AG08396 (cell line): ENCODE results near the gene AAMP.
"Not testable (repeated sequence)": the region's sequence is repeated elsewhere in the genome, so short reads cannot be mapped to it uniquely, and the experiment has no call there.

Source experiments
- DNase-seq: peaks from one replicate; pipeline ENCODE4 v3.0.0; 2012; ENCODE audit warnings: low spot score, mixed read lengths

Gene AAMP

DNA sequence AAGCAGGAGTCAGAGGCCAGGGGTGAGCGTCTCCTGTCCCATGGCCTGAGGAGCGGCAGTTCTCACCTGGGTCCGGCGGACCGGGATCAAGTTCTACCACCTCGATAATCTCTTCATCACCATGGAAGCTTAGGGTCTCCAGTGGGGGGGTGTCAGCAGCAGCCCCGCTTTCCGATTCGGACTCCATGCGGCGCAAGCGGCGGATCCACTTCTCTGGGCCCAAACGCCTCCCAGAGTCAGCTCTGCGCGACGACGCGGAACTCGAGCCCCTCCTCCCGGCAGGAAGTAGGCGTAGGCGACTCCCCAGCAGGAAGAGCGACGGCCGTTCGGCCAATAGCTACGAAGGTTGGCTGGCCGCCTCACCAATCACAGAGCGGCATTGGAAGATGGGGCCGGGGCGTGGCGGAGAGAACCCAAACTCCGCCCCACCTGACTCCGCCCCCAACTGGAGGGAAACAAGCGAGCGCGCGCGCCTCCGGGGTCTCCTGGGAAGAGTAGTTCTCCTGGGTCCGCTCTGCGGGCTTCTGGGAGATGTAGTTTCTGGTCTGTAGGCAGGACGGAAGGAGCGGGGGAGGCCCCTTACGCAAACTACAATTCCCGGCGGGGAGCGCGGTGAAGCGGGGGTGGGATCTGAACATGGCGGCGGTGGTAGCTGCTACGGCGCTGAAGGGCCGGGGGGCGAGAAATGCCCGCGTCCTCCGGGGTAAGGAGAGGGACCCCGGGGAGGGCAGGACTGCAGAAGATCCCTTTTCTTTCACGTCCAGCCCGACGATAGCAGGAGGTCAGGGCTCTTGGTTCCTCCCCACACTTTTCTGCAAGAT is at the start of gene AAMP, which contains the start of gene PNKD:
Gene AAMP, minus strand, starts transcription at position 238 of the 821 bp plus-strand sequence. Its CDS starts 51 bp downstream, at position 187.
Gene PNKD, plus strand, starts transcription at position 620 of the 821 bp plus-strand sequence. Its CDS starts 17 bp downstream, at position 637.
- DNase-seq, result peak; percentile 99

DNA sequence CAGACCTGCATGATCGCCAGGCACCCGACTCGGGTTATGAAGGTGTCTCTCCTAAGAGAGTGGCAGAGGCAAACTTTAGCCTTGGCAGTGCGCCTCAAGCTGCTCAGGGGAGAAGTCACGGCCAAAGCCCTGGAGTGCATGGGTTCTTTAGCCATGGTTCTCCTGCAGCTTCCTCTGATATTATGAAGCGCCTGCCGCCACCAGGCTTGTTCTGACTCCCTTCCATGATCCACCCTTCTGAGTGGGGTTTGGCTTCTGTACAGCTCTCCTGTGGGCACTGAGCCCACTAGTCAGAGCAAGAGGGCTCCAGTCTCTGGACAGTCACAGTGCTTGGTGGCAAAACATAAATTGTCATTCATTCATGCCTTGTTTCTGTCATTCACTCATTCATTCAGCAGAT is 48.3 kb upstream of the AAMP start:
- no peak for DNase-seq

DNA sequence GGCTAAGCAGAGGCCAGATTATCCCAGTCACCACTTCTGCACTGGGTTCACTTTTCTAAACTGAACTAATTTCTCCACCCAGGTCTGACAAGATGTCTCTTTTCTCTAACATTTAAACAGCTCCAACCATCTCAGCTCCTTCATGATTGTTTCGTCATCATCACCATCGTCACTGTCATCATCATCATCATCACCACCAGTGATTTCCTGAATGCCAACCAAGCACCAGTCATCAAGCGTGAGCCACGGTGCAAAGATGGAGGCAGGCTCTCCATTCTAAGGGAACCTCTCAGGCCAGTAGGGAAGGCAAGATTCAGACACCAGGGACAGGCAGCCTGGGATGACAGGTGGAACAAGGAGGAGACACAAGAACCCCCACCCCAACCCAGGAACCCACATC is 47.9 kb upstream of the AAMP start:
- DNase-seq, result no peak

DNA sequence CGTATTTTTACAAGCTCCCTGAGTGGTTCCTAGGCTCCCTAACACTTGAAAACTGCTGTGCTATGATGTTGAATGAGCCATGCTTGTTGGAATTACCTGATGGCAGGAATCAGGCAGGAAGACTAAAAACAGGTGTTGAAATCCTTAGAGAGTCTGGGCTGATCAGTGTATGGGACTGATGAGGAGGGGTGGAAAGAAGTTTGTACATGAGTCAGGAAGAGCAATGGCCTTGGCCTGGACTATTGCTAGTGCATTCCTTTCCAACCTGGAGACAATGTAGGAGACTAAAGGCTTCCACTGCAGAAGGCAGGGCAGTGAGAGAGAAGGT is 47.3 kb upstream of the AAMP start:
- DNase-seq, result no peak

DNA sequence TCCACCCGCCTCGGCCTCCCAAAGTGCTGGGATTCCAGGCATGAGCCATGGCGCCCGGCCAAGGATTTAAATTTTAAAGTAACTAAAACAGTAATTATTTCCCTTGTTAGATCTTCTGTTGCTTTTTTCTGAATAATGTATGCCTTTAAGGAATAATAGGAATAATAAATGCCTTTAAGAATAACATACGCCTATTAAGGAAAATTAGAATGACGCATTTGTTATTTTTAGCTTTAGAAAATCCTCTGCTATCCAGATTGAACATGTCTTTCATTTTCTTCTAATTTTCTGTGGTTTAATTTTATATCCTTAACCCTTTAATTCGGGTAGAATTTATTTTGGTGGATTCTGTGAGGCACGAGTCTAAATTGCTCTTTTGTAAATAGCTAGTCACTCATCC is 45.5 kb upstream of the AAMP start:
- DNase-seq, result no peak

DNA sequence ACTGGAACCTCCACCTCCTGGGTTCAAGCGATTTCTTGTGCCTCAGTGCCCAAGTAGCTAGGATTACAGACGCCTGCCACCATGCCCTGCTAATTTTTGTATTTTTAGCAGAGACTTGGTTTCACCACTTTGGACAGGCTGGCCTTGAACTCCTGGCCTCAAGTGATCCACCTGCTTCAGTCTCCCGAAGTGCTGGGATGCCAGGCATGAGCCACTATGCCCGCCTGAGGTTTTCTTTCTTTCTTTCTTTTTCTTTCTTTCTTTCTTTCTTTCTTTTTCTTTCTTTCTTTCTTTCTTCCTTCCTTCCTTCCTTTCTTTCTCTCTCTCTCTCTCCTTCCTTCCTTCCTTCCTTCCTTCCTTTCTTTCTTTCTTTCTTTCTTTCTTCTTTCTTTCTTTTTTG is 44.8 kb upstream of the AAMP start:
- not testable (repeated sequence) for DNase-seq

DNA sequence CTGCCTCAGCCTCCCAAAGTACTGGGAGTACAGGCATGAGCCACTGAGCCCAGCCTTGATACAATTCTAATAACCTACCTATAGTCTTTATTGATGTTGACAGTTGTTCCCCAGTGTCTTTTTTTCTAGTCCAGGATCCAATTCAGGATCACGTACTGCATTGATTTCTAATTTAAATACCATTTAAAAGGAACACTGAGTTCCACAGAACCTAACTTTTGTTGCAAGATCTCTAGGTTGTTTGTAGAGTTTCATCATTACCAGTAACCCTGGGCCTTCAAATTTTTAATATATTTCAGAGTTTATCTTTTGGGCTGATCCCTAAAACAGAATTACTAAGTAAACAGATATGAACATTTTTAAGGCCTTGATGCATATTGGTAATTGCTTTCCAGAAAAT is 43.4 kb upstream of the AAMP start:
- no peak for DNase-seq

- DNase-seq, result no peak
Observed at GRCh38 chr2:218312267-218312756, 42.4 kb upstream of the AAMP start.

DNA sequence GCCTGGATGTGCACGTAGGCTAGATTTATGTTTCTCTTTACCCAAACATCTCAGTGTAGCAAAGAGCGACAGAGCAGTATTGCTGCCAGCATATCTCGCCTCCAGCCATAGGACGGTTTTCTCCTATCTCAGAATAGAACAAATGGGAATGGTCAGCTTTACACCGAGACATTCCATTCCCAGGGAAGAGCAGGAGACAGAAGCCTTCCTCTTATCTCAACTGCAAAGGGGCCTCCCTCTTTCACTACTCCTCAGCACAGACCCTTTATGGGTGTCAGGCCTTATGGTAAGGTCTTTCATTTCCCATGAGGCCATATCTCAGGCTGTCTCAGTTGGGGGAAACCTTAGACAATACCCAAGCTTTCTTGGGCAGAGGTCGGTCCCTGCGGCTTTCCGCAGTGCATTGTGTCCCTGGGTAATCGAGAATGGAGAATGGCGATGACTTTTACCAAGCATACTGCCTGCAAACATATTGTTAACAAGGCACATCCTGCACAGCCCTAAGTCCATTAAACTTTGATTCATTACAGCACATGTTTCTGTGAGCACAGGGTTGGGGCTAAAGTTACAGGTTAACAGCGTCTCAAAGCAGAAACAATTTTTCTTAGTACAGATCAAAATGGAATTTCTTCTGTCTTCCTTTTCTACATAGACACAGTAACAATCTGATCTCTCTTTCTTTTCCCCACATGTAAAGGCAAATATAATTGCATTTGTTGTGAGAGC is 41.8 kb upstream of the AAMP start:
- DNase-seq, result not testable (repeated sequence)

DNA sequence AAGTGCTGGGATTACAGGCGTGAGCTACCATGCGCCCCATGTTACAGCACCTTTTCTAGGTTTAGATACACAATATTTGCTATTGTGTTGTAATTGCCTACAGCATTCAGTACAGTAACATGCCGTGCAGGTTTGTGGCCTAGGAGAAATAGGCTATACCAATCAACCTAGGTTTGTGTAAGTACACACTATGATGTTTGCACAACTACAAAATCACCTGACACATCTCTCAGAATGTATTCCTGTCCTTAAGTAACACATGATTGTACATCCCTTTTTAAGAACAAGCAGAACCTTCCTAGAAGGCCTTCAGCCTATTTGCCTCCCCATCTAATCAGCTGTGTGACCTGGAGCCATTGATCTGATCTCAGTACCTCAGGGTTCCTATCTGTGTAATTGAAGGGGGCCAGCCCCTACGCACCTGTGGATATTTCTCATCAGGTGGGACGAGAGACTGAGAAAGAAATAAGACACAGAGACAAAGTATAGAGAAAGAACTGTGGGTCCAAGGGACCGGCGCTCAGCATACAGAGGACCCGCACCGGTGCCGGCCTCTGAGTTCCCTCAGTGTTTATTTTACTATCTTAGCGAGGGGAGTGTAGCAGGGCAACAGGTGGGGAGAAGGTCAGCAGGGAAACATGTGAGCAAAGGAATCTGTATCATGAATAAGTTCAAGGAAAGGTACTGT is 41.1 kb upstream of the AAMP start:
- no peak for DNase-seq

DNA sequence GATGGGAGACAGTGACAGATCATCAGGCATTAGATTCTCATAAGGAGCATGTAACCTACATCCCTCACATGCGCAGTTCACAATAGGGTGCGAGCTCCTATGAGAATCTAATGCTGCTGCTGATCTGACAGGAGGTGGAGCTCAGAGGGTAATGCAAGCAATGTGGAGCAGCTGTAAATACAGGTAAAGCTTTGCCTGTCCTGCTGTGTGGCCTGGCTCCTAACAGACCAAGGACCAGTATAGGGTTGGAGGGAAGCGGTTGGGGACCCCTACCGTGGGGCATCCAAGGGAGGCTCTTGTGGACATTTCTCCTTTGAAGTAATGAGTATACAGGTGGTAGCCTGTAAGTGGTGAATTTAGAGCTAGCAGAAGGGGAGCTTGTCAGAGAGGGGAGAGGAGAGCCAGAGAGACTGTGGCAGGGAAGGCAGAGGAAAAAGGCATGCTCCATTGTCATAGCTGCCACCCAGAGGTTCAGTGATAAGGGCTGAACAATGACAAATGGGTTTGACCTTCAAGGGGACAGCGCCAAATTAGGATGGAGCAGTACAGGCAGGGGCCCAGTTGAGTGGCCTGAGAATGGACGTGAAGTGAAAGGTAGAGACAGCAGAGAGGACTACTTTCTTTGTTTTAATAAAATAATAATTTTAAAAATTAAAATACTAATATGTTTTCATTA is 37.6 kb upstream of the AAMP start:
- no peak for DNase-seq

DNA sequence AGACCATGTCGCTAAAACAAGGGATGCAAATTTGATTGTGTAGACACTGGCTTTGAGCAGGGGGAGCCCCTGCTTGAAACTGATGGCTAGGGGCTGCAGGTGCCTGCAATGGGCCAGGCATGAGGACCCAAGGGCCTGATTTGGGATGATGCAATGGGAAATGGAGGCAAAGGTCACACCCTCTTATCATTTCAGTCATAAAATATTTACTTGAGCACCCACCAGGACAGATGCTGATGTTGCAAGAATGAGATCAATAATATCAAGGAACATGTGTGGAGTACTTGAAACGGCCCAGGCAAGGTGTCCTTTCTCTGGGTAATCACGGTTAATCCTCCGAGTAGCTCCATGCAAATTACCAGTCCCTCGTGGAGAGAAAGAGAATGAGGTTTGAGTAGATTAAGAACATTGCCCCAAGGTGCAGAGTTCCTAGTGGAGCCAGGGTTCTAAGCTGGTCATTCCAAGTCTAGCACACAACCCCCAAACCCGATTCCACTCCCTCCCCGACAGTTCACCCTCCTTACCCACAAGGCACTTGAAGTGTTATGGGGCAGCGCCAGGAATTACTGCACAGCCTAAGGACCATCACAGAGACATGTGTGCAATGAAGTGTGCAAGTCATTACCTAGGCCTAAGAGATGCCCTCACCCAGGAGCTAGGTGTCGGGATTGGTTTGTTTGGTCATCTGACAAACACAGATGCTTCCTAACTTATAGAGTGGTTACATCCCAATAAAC is 36.4 kb upstream of the AAMP start:
- no peak for DNase-seq

DNA sequence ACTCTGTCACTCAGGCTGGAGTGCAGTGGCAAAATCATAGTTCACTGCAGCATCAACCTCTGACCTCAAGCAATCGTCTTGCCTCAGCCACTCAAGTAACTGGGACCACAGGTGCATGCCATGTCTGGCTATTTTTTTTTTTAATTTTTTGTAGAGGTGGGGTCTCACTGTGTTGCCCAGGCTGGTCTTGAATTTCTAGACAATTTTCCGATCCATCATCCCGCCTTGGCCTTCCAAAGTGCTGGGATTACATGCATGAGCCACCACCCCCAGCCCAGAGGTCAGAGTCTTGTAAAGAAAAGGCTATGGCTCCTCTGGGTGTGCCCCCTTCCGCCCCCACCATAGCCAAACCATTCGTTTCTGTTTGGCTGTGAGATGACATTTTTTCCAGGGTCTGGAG is 35.4 kb upstream of the AAMP start:
- DNase-seq, result no peak

- peak; percentile 63 for DNase-seq
Observed at GRCh38 chr2:218301176-218301819, 31.4 kb upstream of the AAMP start.

GRCh38 chr2:218300141-218300540 is 30.2 kb upstream of the AAMP start:
- DNase-seq, result no peak

GRCh38 chr2:218298314-218298875 is 28.5 kb upstream of the AAMP start:
- DNase-seq, result no peak

DNA sequence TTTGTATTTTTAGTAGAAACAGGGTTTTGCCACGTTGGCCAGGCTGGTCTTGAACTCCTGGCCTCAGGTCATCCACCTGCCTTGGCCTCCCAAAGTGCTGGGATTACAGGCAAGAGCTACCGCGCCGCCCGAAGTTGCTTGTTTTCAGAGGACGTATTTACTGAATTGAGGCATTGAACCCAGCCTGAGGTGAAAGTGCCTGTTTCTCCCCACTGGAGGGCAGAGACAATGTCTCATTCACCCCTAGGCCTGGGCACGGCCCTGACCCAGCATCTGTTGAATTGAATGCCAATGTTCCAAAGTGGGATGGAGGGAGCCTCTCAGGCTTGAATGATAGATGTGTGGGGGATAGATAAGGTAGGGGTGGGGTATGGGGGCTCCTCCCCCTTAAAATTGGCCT is 26.9 kb upstream of the AAMP start:
- no peak for DNase-seq

GRCh38 chr2:218296200-218296599 is 26.3 kb upstream of the AAMP start:
- no peak for DNase-seq

DNA sequence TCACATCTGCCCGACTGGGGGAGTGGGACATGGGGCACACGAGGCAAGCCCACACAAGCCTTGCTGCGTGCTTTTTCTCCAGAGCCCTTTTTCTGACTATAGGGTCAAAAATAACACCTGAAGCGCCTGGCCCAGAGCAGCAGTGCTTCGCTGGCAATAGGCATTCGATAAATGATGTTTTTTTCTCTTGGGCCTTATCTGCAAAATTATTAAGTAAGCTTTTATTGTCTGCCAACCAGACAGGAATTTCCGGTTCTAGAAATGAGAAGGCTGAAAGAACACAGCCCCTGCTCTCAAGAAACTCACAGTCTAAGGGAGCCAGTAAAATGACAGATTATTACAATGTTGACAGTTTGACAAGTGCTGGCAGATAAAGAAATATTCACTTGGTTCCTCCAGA is 25.1 kb upstream of the AAMP start:
- no peak for DNase-seq

DNA sequence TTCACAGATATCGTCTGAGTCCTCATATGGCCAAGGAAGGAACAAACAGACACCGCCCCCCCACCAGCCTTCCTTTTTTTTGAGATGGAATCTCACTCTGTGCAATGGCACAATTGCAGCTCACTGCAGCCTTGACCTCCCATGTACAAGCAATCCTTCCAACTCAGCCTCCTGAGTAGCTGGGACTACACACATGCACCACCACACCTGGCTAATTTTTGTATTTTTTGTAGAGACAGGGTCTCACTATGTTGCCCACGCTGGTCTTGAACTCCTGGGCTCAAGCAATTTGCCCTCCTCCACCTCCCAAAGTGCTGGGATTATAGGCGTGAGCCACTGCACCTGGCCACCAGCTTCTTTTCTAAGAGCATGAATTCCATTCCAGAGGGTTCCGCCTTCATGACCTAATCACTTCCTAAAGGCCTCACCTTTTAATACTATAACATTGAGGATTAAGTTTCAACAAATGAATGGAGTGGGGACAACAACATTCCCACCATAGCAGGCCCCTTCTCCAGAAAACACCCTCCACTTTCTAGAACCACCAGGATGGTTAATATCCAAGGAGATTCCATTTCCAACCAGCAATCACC is 24.6 kb upstream of the AAMP start:
- no peak for DNase-seq
